AG08396 (cell line): ENCODE data around the gene ADGRE2.
"Not testable (repeated sequence)": the region's sequence is repeated elsewhere in the genome, so short reads cannot be mapped to it uniquely, and the experiment has no call there.

Experiments used
- DNase-seq: peaks from one replicate; pipeline ENCODE4 v3.0.0; 2012; ENCODE audit warnings: low spot score, mixed read lengths

ADGRE2 gene

GRCh38 chr19:14778110-14778845 lies at the start of gene ADGRE2:
ADGRE2 (minus strand) TSS chr19:14778560; CDS start chr19:14776756, 1,804 bp downstream.
- not testable (repeated sequence) for DNase-seq

GRCh38 chr19:14826006-14826405 lies 47.6 kb upstream of the ADGRE2 start:
- no peak for DNase-seq

- no peak for DNase-seq
Observed at GRCh38 chr19:14821937-14822336, 43.6 kb upstream of the ADGRE2 start.

GRCh38 chr19:14818588-14818987 lies 40.2 kb upstream of the ADGRE2 start:
- no peak for DNase-seq

GRCh38 chr19:14817052-14817451 lies 38.7 kb upstream of the ADGRE2 start:
- no peak for DNase-seq

GRCh38 chr19:14814982-14815652 lies 36.8 kb upstream of the ADGRE2 start:
- DNase-seq, result no peak

- DNase-seq, result no peak
Observed at GRCh38 chr19:14809272-14810057, 31.1 kb upstream of the ADGRE2 start.

- DNase-seq, result no peak
Observed at GRCh38 chr19:14804765-14805164, 26.4 kb upstream of the ADGRE2 start.

GRCh38 chr19:14798760-14799159 lies 20.4 kb upstream of the ADGRE2 start:
- no peak for DNase-seq

GRCh38 chr19:14796021-14796420 lies 17.7 kb upstream of the ADGRE2 start:
- no peak for DNase-seq

GRCh38 chr19:14795078-14795721 lies 16.8 kb upstream of the ADGRE2 start:
- DNase-seq, result no peak

GRCh38 chr19:14792250-14792649 lies 13.9 kb upstream of the ADGRE2 start:
- DNase-seq, result not testable (repeated sequence)

GRCh38 chr19:14786421-14786851 lies 8.1 kb upstream of the ADGRE2 start:
- DNase-seq, result no peak

GRCh38 chr19:14785102-14785793 lies 6.9 kb upstream of the ADGRE2 start:
- DNase-seq, result not testable (repeated sequence)

- not testable (repeated sequence) for DNase-seq
Observed at GRCh38 chr19:14784730-14785101, 6.4 kb upstream of the ADGRE2 start.

- DNase-seq, result not testable (repeated sequence)
Observed at GRCh38 chr19:14783410-14783998, 5.1 kb upstream of the ADGRE2 start.

- DNase-seq, result no peak
Observed at GRCh38 chr19:14782626-14783409, 4.5 kb upstream of the ADGRE2 start.

GRCh38 chr19:14781713-14782536 lies 3.6 kb upstream of the ADGRE2 start:
- DNase-seq, result not testable (repeated sequence)

- not testable (repeated sequence) for DNase-seq
Observed at GRCh38 chr19:14780622-14781225, 2.4 kb upstream of the ADGRE2 start.
